Right lobe of liver (tissue), 4 donors: Measurements from ENCODE around the gene TRAPPC6A.

ENCODE experiments used
- POLR2A ChIP-seq: fragments of 450-650 bp; IDR thresholded peaks from one replicate; pipeline ENCODE4 v1.6.1; 2017; ENCODE audit warnings: antibody characterized with exemption, mild to moderate bottlenecking
- TF ChIP-seq, protein P1 (sequence below), 4 donors: fragments of 200-600 bp in 3 of 4; fragments of 450-650 bp in 1 of 4; IDR thresholded peaks; one replicate each; pipeline versions ENCODE4 v1.5.1 to v1.8.0; 2016 to 2022; ENCODE audit warnings: antibody characterized with exemption in 4 of 4, mild to moderate bottlenecking in 2 of 4
- donor health status: DM: no; HTN: no; CAD: no.
- donor health status: DM: no; HTN: no; CAD: no.
- donor health status: DM: no; HTN: yes; CAD: no.

DNA sequence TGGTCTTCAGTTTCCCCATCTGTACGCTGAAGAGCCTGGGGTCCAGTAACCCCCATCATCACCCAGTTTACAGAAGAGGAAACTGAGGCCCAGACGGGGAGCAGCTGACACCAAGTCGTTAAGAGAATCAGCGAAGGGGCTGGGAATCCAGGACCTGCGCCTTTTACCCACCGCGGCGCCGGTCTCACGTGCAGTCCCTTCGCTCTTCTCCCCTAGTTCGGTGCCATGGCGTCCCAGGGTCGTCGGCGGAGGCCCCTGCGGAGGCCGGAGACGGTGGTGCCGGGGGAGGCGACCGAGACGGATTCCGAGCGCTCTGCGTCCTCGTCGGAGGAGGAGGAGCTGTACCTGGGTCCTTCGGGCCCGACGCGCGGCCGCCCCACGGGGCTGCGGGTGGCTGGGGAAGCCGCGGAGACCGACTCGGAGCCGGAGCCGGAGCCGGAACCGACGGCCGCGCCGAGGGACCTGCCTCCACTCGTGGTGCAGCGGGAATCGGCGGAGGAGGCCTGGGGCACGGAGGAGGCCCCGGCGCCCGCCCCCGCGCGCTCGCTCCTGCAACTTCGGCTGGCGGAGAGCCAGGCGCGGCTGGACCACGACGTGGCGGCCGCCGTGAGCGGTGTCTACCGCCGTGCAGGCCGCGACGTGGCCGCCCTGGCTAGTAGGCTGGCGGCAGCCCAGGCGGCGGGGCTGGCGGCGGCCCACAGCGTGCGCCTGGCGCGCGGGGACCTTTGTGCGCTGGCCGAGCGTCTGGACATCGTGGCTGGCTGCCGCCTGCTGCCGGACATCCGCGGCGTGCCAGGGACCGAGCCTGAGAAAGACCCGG lies 1.2 kb upstream of the TRAPPC6A start:
- TF ChIP-seq, protein P1, sequence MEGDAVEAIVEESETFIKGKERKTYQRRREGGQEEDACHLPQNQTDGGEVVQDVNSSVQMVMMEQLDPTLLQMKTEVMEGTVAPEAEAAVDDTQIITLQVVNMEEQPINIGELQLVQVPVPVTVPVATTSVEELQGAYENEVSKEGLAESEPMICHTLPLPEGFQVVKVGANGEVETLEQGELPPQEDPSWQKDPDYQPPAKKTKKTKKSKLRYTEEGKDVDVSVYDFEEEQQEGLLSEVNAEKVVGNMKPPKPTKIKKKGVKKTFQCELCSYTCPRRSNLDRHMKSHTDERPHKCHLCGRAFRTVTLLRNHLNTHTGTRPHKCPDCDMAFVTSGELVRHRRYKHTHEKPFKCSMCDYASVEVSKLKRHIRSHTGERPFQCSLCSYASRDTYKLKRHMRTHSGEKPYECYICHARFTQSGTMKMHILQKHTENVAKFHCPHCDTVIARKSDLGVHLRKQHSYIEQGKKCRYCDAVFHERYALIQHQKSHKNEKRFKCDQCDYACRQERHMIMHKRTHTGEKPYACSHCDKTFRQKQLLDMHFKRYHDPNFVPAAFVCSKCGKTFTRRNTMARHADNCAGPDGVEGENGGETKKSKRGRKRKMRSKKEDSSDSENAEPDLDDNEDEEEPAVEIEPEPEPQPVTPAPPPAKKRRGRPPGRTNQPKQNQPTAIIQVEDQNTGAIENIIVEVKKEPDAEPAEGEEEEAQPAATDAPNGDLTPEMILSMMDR (IDR thresholded peaks at IDR 0.05) = no peak
- TF ChIP-seq POLR2A = no peak
